22Rv1 (cell line): ENCODE measurements around the gene PNLIPRP1.

Experiments used
- ZFX ChIP-seq: fragments of 450-650 bp; IDR thresholded peaks from 2 replicates; pipeline ENCODE4 v1.6.1; 2017; ENCODE audit warnings: antibody characterized with exemption, borderline replicate concordance
- TF ChIP-seq, protein P1 (sequence below): fragments of 450-650 bp; IDR thresholded peaks from 2 replicates; pipeline ENCODE4 v1.5.1; 2017; ENCODE audit warnings: mild to moderate bottlenecking

DNA sequence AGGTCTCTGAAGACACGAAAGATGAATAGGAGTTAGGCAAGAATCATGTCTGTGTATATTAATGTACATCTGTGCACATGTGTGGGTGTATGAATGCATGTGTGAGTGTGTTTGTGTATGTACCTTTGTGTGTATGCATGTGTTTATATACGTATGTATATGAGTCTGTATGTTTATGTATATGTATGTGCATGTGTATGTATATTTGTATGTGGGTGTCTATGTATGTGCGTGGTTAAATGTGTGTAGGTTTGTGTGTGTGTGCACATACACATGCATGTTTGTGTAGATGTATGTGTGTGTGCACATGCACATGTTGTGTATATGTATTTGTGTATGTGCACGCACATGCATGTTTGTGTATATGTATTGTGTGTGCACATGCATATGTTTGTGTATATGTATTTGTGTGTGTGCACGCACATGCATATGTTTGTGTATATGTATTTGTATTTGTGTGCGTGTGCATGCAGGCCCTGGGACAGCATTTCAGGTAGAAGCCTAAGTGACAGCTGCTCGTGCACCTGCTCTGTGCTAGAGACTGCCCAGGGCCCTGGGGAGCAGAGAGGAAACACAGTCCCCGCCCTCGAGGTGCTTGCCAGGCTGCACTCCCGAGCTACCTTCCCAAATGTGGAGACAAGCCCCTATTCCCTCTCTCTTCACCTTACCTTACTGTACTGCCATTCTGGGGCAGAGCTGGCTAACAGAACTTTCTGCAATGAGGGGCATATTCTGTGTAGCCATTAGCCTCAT lies 12.1 kb downstream of the PNLIPRP1 start:
- TF ChIP-seq, protein P1, sequence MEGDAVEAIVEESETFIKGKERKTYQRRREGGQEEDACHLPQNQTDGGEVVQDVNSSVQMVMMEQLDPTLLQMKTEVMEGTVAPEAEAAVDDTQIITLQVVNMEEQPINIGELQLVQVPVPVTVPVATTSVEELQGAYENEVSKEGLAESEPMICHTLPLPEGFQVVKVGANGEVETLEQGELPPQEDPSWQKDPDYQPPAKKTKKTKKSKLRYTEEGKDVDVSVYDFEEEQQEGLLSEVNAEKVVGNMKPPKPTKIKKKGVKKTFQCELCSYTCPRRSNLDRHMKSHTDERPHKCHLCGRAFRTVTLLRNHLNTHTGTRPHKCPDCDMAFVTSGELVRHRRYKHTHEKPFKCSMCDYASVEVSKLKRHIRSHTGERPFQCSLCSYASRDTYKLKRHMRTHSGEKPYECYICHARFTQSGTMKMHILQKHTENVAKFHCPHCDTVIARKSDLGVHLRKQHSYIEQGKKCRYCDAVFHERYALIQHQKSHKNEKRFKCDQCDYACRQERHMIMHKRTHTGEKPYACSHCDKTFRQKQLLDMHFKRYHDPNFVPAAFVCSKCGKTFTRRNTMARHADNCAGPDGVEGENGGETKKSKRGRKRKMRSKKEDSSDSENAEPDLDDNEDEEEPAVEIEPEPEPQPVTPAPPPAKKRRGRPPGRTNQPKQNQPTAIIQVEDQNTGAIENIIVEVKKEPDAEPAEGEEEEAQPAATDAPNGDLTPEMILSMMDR: no peak
- no peak for TF ChIP-seq ZFX
